EH (cell line): ENCODE measurements around the gene SETBP1.
A peak's percentile ranks its signal among the peaks of the same experiment; 100 is the strongest.
"Not testable (repeated sequence)": the region's sequence is repeated elsewhere in the genome, so short reads cannot be mapped to it uniquely, and the experiment has no call there.

ENCODE experiments used
- DNase-seq: peaks from one replicate; pipeline ENCODE4 v3.0.0-alpha.2; 2015; ENCODE audit warnings: low read depth

Gene SETBP1

GRCh38 chr18:44704135-44704789 lies 23.6 kb downstream of the SETBP1 start:
- no peak for DNase-seq

DNA sequence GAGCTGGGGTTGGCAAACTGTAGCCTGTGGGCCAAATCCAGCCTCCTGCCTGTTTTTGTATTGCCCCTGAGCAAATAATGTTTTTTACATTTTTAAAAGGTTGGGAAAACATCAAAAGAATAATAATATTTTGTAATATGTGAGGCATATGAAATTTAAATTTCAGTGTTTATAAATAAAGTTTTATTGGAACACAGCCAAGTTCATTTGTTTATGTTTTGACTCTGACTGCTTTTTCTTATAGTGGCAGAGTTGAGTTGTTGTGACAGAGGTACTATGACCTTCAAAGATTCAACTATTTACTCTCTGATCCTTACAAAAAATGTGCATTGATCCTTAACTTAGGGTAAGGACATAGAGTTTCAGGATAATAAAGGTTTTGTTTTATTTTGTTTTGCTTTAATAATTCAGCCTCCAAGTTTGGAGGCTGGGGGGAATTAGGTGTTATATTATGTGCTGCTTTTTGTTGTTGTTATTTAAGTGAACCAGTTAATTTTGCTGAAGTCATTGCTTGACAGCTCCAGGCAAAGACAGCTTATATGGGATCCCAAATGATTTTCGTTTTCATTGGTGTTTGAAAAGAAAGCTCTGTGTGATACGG lies 24.5 kb downstream of the SETBP1 start:
- no peak for DNase-seq

GRCh38 chr18:44708451-44709083 lies 27.9 kb downstream of the SETBP1 start:
- peak; percentile 26 for DNase-seq

- no peak for DNase-seq
These were observed 28.8 kb downstream of the SETBP1 start for GRCh38 chr18:44709307-44710126.

- no peak for DNase-seq
These were observed 30.2 kb downstream of the SETBP1 start for GRCh38 chr18:44710931-44711330.

DNA sequence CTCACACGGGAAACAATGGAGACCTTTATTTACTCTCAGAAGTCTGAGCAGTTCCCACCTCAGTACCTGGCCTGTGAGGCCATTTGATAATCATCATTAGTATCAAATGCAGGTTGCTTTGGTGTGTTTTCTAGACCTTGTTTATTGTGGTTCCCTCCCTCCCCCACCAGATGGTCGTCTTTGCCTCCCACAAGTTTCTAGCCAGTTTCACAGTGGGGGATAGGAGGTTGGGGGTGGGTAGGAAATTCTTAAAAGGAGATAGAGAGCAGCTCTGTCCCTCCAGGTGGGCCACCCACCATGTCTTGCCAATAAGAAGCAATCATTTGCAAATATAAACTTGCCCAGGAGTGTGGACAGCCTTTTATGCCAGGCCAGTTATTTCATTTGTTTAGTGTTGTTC lies 31.3 kb downstream of the SETBP1 start:
- DNase-seq: no peak

DNA sequence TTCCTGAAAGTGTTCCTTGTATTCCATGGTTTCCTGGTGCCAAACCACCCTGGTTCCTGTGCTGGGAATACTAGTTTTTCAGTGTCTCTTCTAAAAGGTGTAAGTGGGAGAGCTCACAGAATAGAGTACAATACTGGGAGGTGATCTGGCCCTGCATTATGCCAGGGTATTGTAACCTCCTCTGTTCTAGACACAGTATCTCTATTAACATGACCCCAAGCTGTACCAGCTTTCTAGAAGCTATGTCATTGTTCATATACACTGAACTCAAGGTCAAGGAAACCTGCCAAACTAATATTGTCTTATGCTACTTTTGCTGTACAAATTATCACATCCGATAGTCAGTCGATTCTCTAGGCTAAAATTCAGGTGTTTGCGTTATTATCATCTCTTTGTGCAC lies 32.7 kb downstream of the SETBP1 start:
- DNase-seq: no peak

GRCh38 chr18:44714376-44714775 lies 33.7 kb downstream of the SETBP1 start:
- no peak for DNase-seq

GRCh38 chr18:44715245-44715644 lies 34.6 kb downstream of the SETBP1 start:
- DNase-seq: peak; percentile 95

- peak; percentile 31 for DNase-seq
These were observed 35.2 kb downstream of the SETBP1 start for GRCh38 chr18:44715842-44716241.

- no peak for DNase-seq
These were observed 36.0 kb downstream of the SETBP1 start for GRCh38 chr18:44716697-44717163.

DNA sequence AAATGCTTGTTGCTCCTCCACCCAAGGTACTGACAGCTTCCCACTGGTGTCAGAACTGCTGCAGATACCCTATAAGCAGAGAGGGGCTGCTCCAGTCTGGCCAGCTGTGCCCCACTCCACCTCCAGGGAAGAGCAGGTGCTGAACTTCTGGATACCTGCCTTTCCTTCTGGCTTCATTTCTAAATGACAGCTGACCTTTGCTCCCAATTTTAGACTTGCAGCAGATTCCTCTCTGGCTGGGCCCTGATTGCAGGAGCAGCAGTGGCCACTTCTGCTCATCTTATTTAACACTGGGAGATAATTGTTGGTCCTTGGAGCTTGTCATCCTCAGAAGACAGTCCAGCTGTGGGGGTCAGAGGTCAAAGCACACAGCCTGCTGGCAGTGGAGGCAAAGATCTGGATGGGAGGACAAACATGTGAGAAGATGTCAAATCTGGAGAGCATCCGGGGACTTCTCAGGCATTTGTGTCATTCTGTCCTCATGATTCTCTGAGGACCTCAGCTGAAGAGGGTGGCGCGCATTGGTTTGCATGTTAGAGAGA lies 38.9 kb downstream of the SETBP1 start:
- DNase-seq: no peak

GRCh38 chr18:44721748-44722147 lies 41.1 kb downstream of the SETBP1 start:
- DNase-seq: not testable (repeated sequence)

DNA sequence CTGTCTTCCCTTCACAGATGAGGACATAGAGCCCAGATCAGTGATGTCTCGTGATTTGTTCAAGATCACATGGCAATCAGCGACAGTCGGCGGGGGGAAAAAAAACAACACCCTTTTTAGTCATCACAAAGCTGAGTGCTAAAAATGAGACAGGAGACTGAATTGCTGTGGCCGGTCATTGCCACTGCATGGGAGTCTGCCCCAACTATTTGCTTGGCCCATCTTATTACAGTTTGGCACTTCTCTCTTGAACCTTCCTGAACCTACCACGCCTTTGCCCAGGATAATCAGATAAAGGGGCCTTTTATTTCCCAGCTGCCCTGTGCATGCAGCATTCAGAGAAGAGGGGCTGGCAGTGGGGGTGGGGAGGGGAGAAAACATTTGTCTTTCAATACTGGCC lies 42.7 kb downstream of the SETBP1 start:
- no peak for DNase-seq

DNA sequence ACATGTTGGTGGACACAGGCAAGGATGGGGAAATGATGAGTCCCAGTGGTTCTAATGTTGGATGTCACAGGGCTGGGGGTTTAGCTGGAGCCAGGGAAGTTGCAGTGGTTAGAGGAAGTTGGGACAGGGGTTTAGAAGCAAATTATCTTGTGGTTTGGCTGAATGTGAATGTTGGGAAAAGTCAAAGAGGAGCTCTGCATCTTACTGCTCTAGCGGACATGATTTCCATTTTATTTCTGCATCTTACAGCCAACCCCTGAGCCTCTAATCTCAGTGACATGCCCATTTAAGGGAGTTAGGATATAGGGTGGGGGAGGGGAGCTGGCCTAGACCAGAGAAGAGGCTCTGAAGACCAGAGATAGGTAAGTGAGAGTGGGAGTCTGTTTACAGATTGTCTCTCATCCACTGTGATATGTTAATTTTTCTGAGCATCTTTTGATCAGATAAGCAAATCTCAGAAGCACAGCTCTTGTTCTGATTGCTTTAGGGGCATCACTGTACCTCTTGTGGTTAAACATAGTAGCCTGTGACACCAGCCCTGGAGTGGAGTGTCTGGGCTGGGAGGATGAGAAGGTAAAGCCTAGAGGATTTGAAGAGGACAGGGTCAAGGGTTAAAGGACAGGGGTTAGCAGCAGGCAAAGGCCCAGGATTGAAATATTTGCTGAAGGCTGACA lies 43.6 kb downstream of the SETBP1 start:
- DNase-seq: no peak

DNA sequence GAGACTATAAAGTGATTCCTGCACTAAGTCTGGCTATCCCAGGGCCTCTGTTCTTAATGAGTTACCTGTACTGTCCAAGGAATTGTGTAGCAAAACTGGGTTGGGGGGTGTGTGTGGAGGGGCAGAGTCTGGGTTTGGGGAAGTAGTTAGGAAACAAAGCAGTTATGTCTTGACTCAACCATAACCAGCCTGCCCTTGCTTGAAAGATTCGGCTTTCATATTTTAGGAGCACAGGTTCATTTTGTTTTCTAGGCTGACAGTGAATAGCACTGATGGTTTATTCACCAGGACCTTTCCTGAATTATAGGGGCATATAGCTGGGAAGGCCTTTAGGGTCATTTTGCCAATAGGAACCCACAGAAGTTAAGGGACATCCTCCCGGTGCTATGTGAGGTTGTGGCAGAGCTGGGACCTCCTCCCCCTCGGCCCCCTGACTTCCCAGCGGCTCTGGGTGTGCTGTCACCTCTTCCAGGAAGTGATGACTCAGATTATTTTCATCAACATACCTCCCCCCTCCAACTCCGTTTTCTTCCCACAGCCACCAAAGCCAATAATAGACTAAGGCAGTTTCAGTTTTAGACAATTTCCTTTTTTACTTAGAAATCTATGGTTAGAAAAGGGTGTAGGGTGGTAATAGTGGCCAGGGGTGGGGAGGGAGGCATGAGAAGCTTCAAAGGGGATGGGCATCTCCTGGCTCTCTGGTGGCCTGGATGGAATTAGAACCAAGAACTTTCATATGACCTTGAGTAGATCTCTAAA lies 44.8 kb downstream of the SETBP1 start:
- peak; percentile 77 for DNase-seq

GRCh38 chr18:44726059-44726421 lies 45.4 kb downstream of the SETBP1 start:
- no peak for DNase-seq

- no peak for DNase-seq
These were observed 46.6 kb downstream of the SETBP1 start for GRCh38 chr18:44727291-44727690.

DNA sequence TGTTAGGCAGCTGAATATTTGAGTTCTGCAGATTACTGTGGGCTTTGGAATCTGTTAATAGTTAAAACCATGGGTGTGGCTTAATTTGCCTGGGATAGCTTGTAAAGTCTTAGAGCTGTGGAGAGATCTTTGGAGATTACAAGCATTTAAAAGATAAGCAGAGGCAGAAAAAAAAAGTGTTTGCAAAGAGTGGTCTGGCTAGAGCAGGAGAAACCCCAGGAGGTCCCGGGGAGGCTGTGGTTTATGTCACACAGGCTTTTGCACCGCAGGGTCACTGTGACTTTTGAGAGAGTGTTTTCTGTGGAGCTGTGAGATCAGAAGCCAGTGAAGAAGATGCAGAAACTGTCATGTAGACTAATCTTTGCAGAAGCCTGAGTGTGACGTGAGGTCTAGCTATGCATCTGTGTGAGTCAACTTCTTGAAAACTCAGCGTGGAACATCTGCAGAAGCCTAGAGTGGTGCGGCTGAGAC lies 49.0 kb downstream of the SETBP1 start:
- peak; percentile 92 for DNase-seq

DNA sequence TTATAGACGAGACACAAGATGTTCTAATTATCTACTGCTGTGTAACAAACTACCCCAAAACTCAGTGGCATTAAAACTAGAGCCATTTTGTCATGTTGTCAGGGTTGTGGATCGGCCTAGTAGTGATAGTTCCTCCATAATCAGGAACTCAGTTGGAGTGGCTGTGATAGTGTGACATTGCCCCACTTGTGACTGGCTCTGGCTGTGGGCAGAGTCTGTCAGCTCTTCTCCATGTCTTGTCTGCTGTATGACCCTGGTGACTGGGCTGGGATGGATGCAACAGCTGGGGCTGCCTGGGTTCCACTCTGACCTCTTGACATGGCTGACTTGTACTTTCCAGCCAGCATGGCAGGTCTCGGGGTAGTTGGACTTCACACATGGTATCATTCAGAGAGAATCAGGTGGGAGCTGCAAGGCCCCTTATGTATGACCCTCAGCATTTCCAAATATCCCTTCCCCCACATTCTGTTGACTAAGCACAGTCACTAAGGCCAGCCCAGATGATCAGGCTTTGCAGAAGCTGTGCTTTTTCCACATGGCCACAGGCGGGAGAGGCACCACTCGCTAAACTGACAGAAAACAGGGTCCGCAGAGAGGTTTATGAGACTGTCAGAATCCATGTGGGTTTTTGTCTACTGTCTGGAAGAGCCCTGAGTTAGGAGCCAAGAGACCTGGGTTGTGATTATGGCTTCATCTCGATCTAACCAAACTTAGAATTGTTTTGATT lies 50.3 kb downstream of the SETBP1 start:
- no peak for DNase-seq
